Pancreas (tissue), 10 donors: ENCODE measurements around the gene SLC27A4. TPM values are rescaled to one million over a fixed set of nuclear protein-coding genes. Genes with fewer than 3 reads are reported as not detected.
A peak's percentile ranks its signal among the peaks of the same experiment; 100 is the strongest.

Experiments used
- ATAC-seq, 4 donors: fragments of 200-7000 bp; cut with Tn5 transposase; one replicate each; pipeline versions ENCODE4 v1.8.0 to v1.9.1; 2020; ENCODE audit warnings: mild to moderate bottlenecking in 4 of 4, moderate library complexity in 4 of 4
- DNase-seq, 6 donors: peaks; one replicate each; pipeline ENCODE4 v3.0.0-alpha.2; 2020
- FAIRE-seq: peaks from 2 replicates; lab custom pipeline; 2012; peaks lifted over from hg19 to GRCh38; lab: Jason Lieb, UNC
- H3K27ac ChIP-seq, 4 donors: fragments of 200-600 bp; sonication (generic); 1 replicate in 3 of 4; 2 replicates in 1 of 4; pipeline versions ENCODE4 v1.5.0 to v1.8.0; 2020
- H3K27me3 ChIP-seq, 4 donors: fragments of 200-600 bp; one replicate each; pipeline ENCODE4 v1.8.0; 2021
- H3K36me3 ChIP-seq, 3 donors: fragments of 200-600 bp; sonication (generic) in 1 of 3; one replicate each; pipeline versions ENCODE4 v1.5.0 to v1.8.0; 2020 to 2021
- H3K4me1 ChIP-seq, 3 donors: fragments of 200-600 bp; one replicate each; pipeline ENCODE4 v1.8.0; 2021
- H3K4me3 ChIP-seq, 4 donors: fragments of 200-600 bp; sonication (generic) in 2 of 4; one replicate each; pipeline versions ENCODE4 v1.5.0 to v1.8.0; 2020 to 2021
- H3K9me3 ChIP-seq, 4 donors: fragments of 200-600 bp; one replicate each; pipeline ENCODE4 v1.8.0; 2021
- CTCF ChIP-seq, 4 donors: fragments of 200-600 bp; sonication (generic) in 3 of 4; IDR thresholded peaks; one replicate each; pipeline versions ENCODE4 v1.5.0 to v1.8.0; 2021; ENCODE audit warnings: antibody characterized with exemption in 4 of 4
- WGBS, 2 donors: extraction: QIAGEN DNeasy Blood & Tissue Kit; methylation state at CpG; one replicate each; pipeline ENCODE4 v1.1.7; 2013; 5-methylcytosine and 5-hydroxymethylcytosine counted together
- intact Hi-C, 3 donors: fragments of 100-400 bp; cut with DNase I; formaldehyde crosslinking; loops; one replicate each; pipeline versions ENCODE4 v1.11.1 to v1.14.2; 2022
- polyA plus RNA-seq, 2 donors: library from polyadenylated mRNA; stranded (reverse); fragments of 200-250 nt; gene quantifications; one replicate each; pipeline ENCODE4 v1.2.3, GENCODE V29; 2013
- total RNA-seq, 6 donors: library from RNA; stranded (reverse); fragmentation: NEBNext Ultra II Directional in 4 of 6; extraction: Animal tissue kit (Norgen Biotek cat#: 25700) in 4 of 6; gene quantifications; one replicate each; pipeline versions ENCODE4 v1.2.1 to v1.2.4, GENCODE V29; 2021 to 2023
- donor health status: healthy with polysubstance abuse.
- donor health status: DM: no; HTN: no; CAD: no; lungs with moderate emphysema.
- donor health status: DM: no; HTN: no; CAD: no.
- donor health status: control.
- donor health status: control.
- donor health status: Bipolar disorder and iron deficiency.
- donor health status: DM: yes; HTN: yes; CAD: no.
- donor health status: DM: no; HTN: no; CAD: no.
- donor health status: DM: no; HTN: no; CAD: no.
- donor health status: DM: yes; HTN: yes; CAD: no.

SLC27A4 gene
- total and polyA plus RNA-seq, 8 donors = 9.6 to 32.9 (median 13.2) TPM

GRCh38 chr9:128304971-128305288 lies 35.4 kb upstream of the SLC27A4 start:
- peaks cover 0 to 12% (median 7%) of the 10 kb centered on the region in 3 donors for H3K36me3 ChIP-seq

GRCh38 chr9:128309551-128309950 lies 30.8 kb upstream of the SLC27A4 start:
- WGBS, 2 donors = 92 to 94% methylated on average over 16 of the region's 16 CpGs
- Histone ChIP-seq H3K27ac (no peak overlapping the region), H3K4me1 (no peaks in the 10 kb centered on the region), H3K4me3 (no peak overlapping the region), H3K36me3 (peaks cover 5 to 26% (median 14%) of the 10 kb centered on the region in 3 donors), H3K27me3 (no peaks in the 10 kb centered on the region), H3K9me3 (no peaks in the 10 kb centered on the region)
- intact Hi-C loops = no loop called here
- DNase-seq (no peak), ATAC-seq (no peak), FAIRE-seq (no peak)
- no peak for TF ChIP-seq CTCF (IDR thresholded peaks at IDR 0.05)

More at GRCh38 chr9:128304971-128305288, 35.4 kb upstream of the SLC27A4 start:
- ATAC-seq (no peak), FAIRE-seq (no peak), DNase-seq (no peak)
- Histone ChIP-seq H3K4me3 (no peak overlapping the region), H3K4me1 (no peaks in the 10 kb centered on the region), H3K9me3 (no peaks in the 10 kb centered on the region), H3K27me3 (no peaks in the 10 kb centered on the region), H3K27ac (no peak overlapping the region)
- TF ChIP-seq CTCF (IDR thresholded peaks at IDR 0.05) = no peak
- 55 to 67% methylated on average over 5 of the region's 5 CpGs for WGBS, 2 donors
- intact Hi-C loops = no loop called here

- Histone ChIP-seq H3K27me3 (no peaks in the 10 kb centered on the region), H3K27ac (no peak overlapping the region), H3K9me3 (no peaks in the 10 kb centered on the region), H3K4me3 (no peak overlapping the region), H3K36me3 (peaks cover 8 to 28% (median 14%) of the 10 kb centered on the region in 3 donors), H3K4me1 (no peaks in the 10 kb centered on the region)
- 87 to 93% methylated on average over 10 of the region's 10 CpGs for WGBS, 2 donors
- TF ChIP-seq CTCF (IDR thresholded peaks at IDR 0.05) = no peak
- DNase-seq (no peak), FAIRE-seq (no peak), ATAC-seq (peak in 1 of 4 donors; percentile 13)
- intact Hi-C loops = no loop called here
These were observed 29.9 kb upstream of the SLC27A4 start for GRCh38 chr9:128310461-128310860.

GRCh38 chr9:128314697-128315096 lies 25.6 kb upstream of the SLC27A4 start:
- FAIRE-seq (no peak), DNase-seq (no peak), ATAC-seq (no peak)
- intact Hi-C loops = no loop called here
- 91 to 94% methylated on average over 4 of the region's 4 CpGs for WGBS, 2 donors
- H3K4me3 ChIP-seq = no peak overlapping the region
- H3K36me3 ChIP-seq = peaks cover 8 to 23% (median 13%) of the 10 kb centered on the region in 3 donors
- TF ChIP-seq CTCF (IDR thresholded peaks at IDR 0.05) = no peak
- no peak overlapping the region for H3K27ac ChIP-seq
- no peaks in the 10 kb centered on the region for H3K4me1 ChIP-seq
- no peaks in the 10 kb centered on the region for H3K9me3 ChIP-seq
- no peaks in the 10 kb centered on the region for H3K27me3 ChIP-seq

GRCh38 chr9:128316421-128316820 lies 23.9 kb upstream of the SLC27A4 start:
- Histone ChIP-seq H3K4me3 (no peak overlapping the region), H3K27ac (no peak overlapping the region), H3K9me3 (no peaks in the 10 kb centered on the region), H3K27me3 (no peaks in the 10 kb centered on the region), H3K4me1 (peaks cover 0 to 4% (median 2%) of the 10 kb centered on the region in 3 donors), H3K36me3 (peaks cover 3 to 7% (median 6%) of the 10 kb centered on the region in 3 donors)
- TF ChIP-seq CTCF (IDR thresholded peaks at IDR 0.05) = no peak
- WGBS, 2 donors = 87 to 90% methylated on average over 9 of the region's 9 CpGs
- intact Hi-C loops = no loop called here
- FAIRE-seq = no peak
- no peak for DNase-seq
- ATAC-seq = no peak
